HG03469 (cell line): ENCODE measurements around the gene ZSWIM4.

Source experiments
- ATAC-seq: cut with Tn5 transposase; IDR thresholded peaks from one replicate; pipeline ENCODE4 v1.9.1; 2021; ENCODE audit warnings: mild to moderate bottlenecking, moderate library complexity, moderate number of reproducible peaks; ENCODE audit not compliant: unreplicated experiment

Gene ZSWIM4

DNA sequence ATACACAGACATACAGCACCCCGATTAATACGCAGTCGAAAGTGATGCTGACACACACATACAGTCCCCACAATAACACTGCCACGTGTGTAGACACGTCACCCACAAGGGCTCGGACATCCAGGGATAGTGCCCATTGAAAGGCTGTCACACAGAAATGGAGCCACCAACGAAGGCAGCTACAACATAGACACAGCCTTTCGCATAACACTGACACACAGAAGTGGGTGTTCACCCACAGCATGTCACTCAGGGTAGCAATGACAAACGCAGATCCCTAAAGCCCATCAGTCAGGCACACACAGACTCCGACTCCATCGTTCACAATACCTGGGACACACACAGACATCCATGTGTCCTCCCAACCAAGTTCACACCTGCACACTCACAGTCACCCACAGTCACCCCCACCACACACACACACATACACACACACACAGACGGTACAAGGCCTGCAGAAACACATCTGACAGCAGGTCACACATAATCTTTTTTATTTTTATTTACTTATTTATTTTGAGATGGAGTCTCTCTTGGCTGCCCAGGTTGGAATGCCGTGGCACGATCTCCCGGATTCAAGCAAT lies 71.3 kb downstream of the ZSWIM4 start:
- ATAC-seq = no peak

DNA sequence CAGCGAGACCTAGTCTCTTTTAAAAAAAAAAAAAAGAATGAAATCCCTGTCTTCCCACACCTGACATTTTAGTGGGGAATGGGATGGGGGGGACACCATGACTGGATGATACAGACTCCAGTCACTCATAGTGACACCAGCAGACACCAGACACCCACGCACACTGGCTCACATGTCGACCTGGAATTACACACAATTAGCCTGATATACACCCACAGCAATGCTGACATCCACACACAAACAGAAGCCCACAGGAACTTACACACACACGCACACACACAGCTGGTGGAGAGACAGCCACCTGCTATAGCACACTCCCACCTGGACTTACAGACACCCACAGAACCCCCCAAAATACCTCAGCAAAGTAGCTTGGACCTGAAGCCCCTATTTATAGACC lies 73.4 kb downstream of the ZSWIM4 start:
- ATAC-seq = no peak

DNA sequence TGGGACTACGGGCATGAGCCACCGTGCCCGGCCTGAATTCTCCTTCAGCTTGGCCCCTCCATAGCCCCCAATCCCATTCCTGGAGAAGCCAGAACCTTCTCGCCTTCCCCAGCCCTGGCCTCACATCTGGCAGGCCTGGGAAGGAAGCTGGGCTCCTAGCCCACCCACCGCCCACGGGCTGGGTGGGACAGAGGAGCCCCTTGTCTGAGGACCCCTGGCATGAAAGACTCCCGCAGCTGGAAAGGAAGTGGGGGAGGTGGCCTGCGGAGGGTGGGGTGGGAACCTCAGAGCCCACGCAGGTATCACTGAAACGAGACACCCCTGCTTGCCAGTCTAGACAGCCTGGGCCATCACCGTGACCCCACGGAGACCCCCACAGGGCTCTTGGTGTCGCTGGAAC lies 74.0 kb downstream of the ZSWIM4 start:
- no peak for ATAC-seq

DNA sequence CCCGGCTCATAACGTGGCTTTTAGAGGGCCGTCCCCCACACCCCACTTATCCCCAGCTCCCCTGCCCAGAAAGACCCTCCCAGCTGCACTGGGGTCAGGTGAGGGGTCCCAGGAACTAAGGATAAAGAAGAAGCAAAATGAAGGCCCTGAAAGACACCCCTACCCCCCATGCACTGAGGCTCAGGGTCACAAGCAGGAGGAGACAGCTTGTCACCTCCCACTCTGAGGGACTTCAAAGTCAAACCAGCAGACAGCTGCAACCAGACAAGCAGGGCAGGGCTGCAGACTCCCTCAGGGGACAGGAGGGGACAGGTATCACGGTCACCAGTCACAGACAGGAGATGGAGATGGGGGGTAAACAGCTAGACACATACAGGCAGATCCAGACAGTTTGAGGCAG lies 75.6 kb downstream of the ZSWIM4 start:
- no peak for ATAC-seq

DNA sequence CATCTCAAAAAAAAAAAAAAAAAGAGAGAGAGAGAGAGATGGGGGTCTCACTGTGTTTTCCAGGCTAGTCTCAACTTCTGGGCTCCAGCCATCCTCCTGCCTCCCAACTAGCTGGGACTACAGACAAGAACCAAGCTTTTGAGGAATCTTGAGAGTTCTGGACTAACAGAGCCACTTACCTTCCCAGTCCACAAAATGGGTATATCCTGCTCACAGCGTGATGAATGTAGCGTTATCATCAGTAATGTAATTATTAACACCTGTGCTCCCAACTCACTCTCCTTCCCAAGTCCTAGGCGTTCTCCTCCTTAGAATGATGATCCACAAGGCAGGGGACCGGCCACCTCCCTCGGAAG lies 77.1 kb downstream of the ZSWIM4 start:
- no peak for ATAC-seq

DNA sequence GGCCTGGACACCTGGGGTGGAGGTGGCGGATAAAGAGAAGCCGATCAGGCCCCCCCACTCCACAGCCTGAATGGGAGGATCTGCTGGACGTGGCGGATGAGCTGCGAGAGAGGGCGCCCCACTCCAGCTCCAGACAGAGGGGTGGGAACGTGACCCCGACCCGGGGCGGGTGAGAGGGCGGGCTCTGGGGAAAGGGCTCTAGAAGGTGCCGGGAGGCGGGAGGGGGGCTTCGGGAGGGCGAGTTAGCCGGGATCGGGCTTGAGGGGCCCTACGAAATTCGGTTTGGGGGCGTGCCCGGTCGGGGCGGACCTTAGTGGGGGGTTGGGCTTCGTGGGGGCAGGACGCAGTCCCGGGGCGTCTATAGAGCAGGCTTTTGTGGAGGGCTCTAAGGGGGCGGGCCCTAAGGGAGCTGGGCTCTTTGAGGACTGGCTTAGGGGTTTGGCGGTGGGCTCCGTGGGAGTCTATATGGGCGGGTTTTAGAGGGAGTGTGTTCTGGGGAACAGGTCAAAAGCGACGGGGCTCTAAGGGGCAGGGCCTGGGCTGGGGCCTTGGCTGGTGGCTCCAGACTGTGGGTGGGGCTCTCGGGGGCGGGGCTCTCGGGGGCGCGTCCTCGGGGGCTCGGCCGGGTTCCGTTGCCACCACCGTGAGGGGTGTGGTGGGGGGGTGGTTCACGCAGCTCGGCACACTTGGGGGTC lies 77.6 kb downstream of the ZSWIM4 start:
- no peak for ATAC-seq

DNA sequence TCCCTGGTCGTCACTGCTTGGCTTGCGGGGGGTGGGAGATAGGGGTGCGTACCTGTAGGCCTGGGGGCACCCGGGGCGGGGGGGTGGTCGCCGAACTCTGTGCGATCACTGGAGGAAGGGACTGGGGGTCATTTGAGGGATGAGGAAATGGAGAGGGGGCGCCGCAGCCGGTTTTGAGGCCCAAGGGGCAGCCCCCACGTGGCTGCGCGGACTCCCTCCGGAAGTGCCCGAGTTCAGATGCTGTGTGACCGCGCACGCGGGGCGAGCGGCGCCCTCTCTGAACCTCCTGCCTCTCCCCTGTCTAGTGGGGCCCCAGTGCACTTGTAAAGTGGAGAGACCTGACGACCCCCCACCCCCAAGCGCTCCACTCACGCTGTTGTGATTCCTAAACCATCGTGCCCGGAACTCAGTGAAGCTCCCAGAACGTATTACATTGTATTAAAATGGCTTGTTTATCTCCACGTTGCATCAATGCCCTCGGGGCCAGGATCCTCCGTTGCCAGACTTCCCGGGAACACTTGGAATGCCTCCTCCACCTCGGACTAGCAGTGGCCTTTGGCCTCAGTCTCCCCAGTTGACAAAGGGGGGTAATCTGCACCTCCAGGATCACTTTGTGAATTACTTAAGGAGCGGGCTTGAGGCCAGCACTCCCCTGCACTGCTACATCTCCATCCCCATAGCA lies 78.7 kb downstream of the ZSWIM4 start:
- no peak for ATAC-seq

DNA sequence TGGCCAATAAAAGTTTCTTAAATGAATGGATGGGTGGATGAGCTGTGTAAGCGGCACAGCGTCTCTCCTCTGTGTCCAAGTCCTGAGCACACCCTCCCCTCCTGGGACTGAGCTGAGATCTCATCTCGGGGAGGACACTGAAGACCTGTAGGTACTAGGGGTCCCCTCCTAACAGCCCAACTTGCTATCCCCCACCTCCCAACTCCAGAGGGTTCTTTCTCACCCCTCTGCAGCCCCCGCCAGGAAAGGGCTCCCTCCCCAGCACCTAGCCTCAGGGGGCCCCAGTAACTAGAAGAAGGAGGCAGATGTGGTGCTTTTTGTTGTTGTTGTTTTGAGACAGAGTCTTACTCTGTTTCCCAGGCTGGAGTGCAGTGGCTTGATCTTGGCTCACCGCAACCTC lies 80.6 kb downstream of the ZSWIM4 start:
- no peak for ATAC-seq

DNA sequence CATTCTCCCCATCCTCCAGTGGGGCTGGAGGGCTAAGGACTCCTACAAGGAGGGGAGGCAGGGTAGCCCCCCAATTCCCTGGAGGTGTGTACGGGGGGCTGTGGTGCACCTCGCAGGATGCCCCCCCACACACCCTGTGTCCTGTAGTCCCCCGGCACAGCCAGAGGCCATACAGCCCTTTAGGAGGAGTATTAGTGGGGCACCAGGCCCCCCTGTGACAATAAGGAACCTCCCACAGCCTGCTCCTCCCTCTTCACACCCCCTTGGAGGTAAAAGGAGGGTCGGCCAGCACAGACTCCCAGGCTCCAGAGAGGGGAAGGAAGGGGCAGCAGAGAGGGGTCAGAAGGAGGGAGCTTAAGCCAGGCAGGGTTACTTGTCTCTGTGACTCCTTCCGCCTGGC lies 81.6 kb downstream of the ZSWIM4 start, which contains the start of gene NANOS3:
TSS of gene NANOS3 (plus strand) at position 301 of the 400 bp plus-strand sequence. CDS start 115 bp downstream, outside the sequence.
- ATAC-seq = no peak

DNA sequence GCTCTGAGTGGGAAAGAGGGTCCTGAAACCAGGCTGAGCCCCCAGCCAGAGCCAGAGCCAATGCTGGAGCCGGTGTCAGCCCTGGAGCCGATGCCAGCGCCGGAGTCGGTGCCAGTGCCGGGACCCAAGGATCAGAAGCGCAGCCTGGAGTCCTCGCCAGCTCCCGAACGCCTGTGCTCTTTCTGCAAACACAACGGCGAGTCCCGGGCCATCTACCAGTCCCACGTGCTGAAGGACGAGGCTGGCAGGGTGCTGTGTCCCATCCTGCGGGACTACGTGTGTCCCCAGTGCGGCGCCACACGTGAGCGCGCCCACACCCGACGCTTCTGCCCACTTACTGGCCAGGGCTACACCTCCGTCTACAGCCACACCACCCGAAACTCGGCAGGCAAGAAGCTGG lies 82.1 kb downstream of the ZSWIM4 start:
- no peak for ATAC-seq

DNA sequence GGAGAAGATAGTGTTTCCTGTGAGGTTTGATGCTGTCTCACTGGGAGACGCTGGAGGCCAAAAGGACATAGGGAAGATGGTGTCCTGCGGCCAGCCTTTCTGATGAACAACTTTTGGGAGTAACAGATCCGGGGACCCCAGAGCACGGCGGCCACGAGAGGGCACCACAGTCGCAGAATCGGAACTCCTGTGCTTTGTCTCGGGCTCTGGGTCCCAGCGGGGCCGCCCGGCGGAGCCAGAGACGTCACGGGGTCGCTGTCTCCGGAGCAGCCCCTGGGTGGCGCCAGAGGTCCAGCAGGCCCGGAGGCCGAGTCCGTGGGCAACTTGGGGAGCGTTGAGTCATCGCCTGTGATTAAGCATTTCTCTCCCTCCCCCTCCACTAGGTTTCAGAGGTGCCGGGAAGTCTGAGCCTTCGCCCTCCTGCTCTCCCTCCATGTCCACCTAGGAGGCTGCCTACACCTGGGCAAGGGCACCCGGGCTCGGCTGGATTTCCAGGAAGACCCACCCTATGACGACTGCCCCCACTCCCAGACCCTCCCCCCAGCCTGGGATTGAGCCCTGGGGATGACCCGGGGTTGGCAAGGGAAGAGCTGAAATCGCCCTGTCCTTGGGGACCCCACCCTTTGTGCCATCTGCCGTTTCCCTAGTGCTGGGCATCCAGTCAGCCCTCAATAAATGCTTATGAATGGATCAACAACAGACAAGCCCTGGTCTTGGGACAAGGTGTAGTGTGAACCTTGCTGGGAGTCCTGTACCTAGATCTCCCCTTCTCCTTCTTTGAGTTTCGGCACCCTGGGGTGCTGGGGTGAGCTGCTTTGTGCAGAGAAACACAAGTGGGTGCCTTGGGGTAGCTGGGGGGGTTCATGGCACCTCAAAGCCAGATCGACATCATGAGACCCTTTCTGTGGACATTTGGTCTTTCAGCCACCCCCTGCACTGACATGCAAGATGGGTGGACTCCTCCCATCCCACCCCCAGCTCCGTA lies 85.1 kb downstream of the ZSWIM4 start:
- ATAC-seq = peak; percentile 71

DNA sequence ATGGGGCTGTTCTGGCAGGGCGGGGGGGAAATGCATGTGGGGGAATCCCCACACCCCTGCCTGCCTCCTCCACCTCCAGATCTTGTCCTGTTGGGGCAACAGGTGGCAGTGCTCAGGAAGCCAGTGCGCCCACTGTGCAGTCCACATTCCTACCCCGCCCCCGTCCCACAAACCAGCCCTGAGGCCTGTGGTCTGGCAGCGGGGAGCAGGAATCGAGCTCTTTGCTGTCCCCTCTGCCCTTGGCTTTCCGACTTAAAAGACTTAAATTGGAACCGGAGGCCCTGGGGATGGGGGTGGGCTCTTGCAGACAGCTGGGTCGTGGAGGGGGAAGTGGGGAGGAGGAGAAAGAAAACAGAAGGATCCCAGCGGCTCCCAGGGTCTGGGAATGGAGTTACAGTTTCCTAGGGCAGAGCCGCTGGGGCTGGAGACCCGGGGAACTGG lies 86.0 kb downstream of the ZSWIM4 start:
- no peak for ATAC-seq
